ENCODE data around the gene GPR141.

The GPR141 gene

GRCh38 chr7:37657816-37658215 lies 25.8 kb upstream of the GPR141 start:
- no peak for TF ChIP-seq CTCF (IDR thresholded peaks at IDR 0.05; ENCODE audit: low read depth, low read length, missing control alignments)
- DNase-seq (ENCODE audit: extremely low read depth, low read depth), result no peak
- H3K4me3 ChIP-seq (replicated peaks; ENCODE audit: low read depth, low read length), result no peak overlapping the region

DNA sequence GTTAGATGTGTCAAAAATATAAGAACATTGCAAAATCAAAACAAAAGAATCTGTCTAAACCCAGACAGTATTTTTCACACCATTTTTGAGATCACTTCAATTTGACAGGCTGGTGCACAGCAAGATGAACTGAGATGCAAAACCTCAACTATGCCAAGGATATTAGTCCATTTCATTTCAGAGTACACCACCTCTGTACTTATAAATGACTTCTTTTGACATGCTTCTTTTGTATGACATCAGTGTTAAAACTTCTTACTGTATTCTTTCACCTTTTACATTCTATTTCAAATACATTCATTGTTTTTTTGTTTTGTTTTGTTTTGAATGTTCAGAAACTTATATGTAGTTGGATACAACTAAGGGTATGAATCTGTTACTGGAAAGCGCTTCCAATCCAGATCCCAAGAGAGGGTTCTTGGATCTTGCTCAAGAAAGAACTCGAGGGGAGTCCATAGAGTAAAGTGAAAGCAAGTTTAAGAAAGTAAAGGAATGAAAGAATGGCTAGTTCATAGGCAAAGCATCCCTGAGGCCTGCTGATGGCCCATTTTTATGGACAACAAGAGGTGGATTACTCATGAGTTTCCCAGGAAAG lies 23.5 kb upstream of the GPR141 start:
- H3K4me3 ChIP-seq (replicated peaks; ENCODE audit: low read depth, low read length), result no peak overlapping the region
- DNase-seq (ENCODE audit: extremely low read depth, low read depth), result no peak

DNA sequence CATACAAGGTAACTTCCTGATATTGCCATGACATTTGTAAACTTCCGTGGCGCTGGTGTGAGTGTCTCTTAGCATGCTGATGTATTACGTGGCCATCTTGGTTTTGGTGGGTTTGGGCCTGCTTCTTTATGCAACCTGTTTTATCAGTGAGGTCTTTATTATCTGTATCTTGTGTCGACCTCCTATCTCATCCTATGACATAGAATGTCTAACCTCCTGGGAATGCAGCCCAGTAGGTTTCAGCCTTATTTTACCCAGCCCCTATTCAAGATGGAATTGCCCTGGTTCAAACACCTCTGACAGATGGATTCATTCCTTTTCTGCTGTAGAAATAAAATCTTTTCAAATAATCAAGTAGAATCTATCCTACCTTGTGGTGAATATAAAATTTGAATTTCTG lies 23.0 kb upstream of the GPR141 start:
- H3K4me3 ChIP-seq (replicated peaks; ENCODE audit: low read depth, low read length), result no peak overlapping the region
- TF ChIP-seq CTCF (IDR thresholded peaks at IDR 0.05; ENCODE audit: low read depth, low read length, missing control alignments), result no peak
- DNase-seq (ENCODE audit: extremely low read depth, low read depth), result no peak

More for the DNA sequence above, 23.5 kb upstream of the GPR141 start:
- TF ChIP-seq CTCF (IDR thresholded peaks at IDR 0.05; ENCODE audit: low read depth, low read length, missing control alignments), result no peak

DNA sequence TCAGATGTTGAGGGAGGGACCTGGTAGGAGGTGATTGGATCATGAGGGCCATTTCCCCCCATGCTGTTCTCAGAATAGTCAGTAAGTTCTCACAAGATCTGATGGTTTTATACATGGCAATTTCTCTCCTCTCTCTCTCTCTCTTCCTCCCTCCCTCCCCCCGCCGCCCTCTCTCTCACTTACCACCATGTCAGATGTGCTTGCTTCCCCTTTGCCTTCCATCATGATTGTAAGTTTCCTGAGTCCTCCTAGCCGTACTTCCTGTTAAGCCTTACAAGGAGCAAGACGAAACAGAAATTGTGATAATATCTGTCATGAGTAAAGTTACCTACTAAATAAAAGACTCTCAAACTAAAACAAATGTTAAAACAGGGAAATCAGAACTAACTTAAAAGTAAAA lies 19.9 kb upstream of the GPR141 start:
- TF ChIP-seq CTCF (IDR thresholded peaks at IDR 0.05; ENCODE audit: low read depth, low read length, missing control alignments), result no peak
- no peak for DNase-seq (ENCODE audit: extremely low read depth, low read depth)
- no peak overlapping the region for H3K4me3 ChIP-seq (replicated peaks; ENCODE audit: low read depth, low read length)

DNA sequence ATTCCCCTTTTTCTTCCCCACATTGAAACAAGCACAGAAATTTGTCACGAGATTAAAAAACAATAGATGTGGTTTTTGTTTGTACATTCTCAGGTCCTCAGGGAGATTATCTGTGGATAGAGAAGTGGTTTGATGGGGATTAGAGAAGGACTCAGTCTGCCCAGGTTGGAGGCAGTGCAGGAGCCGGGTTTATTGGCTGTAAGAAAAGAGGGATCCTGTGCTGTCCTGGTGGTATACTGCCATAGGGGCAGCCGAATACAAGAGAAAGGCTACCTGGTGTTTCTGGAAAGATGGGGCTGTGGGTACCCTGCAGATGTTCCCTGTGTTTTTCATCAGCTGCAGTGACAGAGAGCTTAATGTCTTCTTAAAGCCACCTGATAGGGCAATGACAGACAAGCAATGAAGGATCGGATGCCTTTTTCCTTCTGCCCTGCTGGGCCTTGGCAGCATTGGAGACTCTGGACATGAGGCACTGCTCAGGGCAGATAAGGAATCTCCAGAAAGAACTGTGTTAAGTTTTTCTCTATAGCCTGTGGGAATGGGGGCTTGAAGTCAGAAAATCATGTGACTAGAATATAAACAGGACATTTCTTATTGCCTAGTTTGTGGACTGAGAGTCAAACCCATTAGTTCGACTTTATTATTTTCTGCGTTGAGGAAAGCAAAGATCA lies 18.1 kb upstream of the GPR141 start:
- no peak for TF ChIP-seq CTCF (IDR thresholded peaks at IDR 0.05; ENCODE audit: low read depth, low read length, missing control alignments)

DNA sequence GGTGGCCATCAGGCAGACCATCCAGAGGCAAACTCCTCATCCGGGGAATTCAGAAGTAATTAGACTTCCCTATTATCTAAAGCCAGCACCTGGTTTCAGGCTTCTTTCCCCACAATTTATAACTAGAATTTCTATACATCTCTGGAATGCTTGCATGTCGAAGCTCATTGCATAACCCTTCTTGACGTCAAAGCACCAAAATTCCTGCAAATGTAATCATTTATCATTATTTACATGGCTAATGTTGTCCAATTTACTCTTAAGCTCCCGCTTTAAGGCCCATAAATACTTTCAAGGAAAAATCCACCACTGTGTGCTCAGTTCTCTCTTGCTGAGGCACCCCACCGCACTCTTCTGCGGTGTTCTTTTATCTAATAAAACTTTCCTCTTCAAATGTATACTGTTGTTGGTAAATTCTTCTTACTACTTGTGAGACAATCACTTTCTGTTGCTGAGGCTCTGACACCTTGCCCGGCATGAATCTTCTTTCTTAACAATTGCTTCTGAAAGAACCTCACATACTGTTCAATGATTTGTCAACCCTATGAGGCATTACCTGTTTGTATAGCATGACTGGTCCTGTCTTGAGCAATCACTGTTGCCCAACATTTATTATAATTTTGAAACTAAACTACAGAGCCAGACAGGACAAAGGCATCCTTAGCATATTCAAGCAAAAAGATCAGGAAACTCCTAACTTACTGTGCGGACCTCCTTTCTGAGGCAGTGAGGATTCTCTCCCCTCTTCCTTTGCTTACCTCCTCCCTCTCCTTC lies 17.4 kb upstream of the GPR141 start:
- no peak for TF ChIP-seq CTCF (IDR thresholded peaks at IDR 0.05; ENCODE audit: low read depth, low read length, missing control alignments)
- no peak overlapping the region for H3K4me3 ChIP-seq (replicated peaks; ENCODE audit: low read depth, low read length)
- no peak for DNase-seq (ENCODE audit: extremely low read depth, low read depth)

More for the DNA sequence above, 18.1 kb upstream of the GPR141 start:
- H3K4me3 ChIP-seq (replicated peaks; ENCODE audit: low read depth, low read length), result no peak overlapping the region
- no peak for DNase-seq (ENCODE audit: extremely low read depth, low read depth)

Measured in HFF-Myc (cell line).